Stimulated activated CD4-positive, alpha-beta T cell treated with anti-CD3 and anti-CD28 coated beads, Interleukin-4, amount 100 ng/mL, for 24 hours (primary cell): ENCODE data around the gene KY.

Experiments
- DNase-seq: peaks from one replicate; pipeline ENCODE4 v3.0.0-alpha.2; 2020

KY gene

GRCh38 chr3:134667406-134667805 is 16.6 kb upstream of the KY start:
- no peak for DNase-seq

- DNase-seq, result no peak
These were observed 16.1 kb upstream of the KY start for GRCh38 chr3:134666885-134667284.

GRCh38 chr3:134666466-134666865 is 15.6 kb upstream of the KY start:
- DNase-seq, result no peak

GRCh38 chr3:134666052-134666451 is 15.2 kb upstream of the KY start:
- no peak for DNase-seq

GRCh38 chr3:134665243-134665642 is 14.4 kb upstream of the KY start:
- DNase-seq, result no peak

- DNase-seq, result no peak
These were observed 13.1 kb upstream of the KY start for GRCh38 chr3:134663721-134664456.

- DNase-seq, result no peak
These were observed 9.2 kb upstream of the KY start for GRCh38 chr3:134660046-134660441.

- no peak for DNase-seq
These were observed 8.7 kb upstream of the KY start for GRCh38 chr3:134659391-134660045.

GRCh38 chr3:134658555-134658954 is 7.7 kb upstream of the KY start:
- no peak for DNase-seq

GRCh38 chr3:134656211-134656800 is 5.5 kb upstream of the KY start:
- no peak for DNase-seq

GRCh38 chr3:134655706-134656105 is 4.9 kb upstream of the KY start:
- no peak for DNase-seq

GRCh38 chr3:134654031-134654430 is 3.2 kb upstream of the KY start:
- no peak for DNase-seq

- DNase-seq, result no peak
These were observed 2.2 kb upstream of the KY start for GRCh38 chr3:134652886-134653630.

GRCh38 chr3:134652409-134652831 is 1.6 kb upstream of the KY start:
- no peak for DNase-seq

GRCh38 chr3:134651347-134652041 is 672 bp upstream of the KY start:
- DNase-seq, result no peak

- DNase-seq, result no peak
These were observed 1.6 kb downstream of the KY start for GRCh38 chr3:134649106-134649705.

- DNase-seq, result no peak
These were observed 2.7 kb downstream of the KY start for GRCh38 chr3:134647902-134648760.

GRCh38 chr3:134646086-134646485 is 4.7 kb downstream of the KY start:
- no peak for DNase-seq

GRCh38 chr3:134645515-134645914 is 5.3 kb downstream of the KY start:
- no peak for DNase-seq

GRCh38 chr3:134644731-134645514 is 5.9 kb downstream of the KY start:
- DNase-seq, result no peak
